ENCODE results near the gene LRSAM1.
A peak's percentile ranks its signal among the peaks of the same experiment; 100 is the strongest.

LRSAM1 gene

DNA sequence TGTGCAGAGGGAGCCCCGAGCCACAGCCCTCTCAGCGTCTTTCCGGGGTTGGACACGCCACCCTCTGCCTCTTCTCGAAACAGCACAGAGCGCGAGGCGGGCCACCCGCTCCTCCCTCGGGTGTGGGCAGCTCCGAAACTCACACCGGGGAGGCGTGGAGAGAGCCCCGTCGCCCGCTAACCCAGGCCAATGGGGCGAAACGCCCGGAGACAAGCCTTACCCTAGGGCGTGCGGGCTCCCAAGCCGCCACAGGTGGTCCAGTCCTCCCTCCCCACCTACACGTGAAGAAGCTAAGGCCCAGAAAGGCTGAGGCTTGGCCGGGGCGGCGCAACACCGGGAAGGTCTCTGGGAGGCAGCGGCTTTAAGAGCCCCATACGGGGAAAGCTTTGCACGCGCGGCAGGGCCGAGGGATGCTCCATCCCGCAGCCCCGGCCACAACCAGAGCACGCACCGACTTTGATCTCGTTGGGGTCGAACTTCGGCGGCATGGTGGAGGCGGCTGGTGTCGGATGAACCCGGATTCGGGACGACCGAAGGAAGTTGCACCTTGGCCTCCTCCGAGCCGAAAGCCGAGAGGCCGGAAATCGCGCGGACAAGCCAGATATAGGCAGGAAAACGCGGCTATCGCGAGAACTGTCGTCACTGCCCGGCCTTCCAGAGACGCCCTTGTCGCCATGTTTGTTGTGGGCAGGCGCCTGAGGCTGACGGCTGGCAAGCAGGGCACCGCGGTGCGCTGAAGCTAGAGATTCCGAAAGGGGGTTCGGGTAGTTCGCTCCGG, at the start of gene LRSAM1, which contains the start of gene RPL12:
LRSAM1 (plus strand) TSS at position 681 of the 778 bp plus-strand sequence. CDS start 3,018 bp downstream, outside the sequence.
RPL12 (minus strand) TSS at position 577 of the 778 bp plus-strand sequence; CDS start at position 488, 89 bp downstream.
- peak; percentile 89 for DNase-seq (ENCODE audit: low read depth)

- no peak for DNase-seq (ENCODE audit: low read depth)
Measured at GRCh38 chr9:127402401-127403090, 48.8 kb upstream of the LRSAM1 start.

GRCh38 chr9:127403507-127404192, 47.7 kb upstream of the LRSAM1 start:
- no peak for DNase-seq (ENCODE audit: low read depth)

DNA sequence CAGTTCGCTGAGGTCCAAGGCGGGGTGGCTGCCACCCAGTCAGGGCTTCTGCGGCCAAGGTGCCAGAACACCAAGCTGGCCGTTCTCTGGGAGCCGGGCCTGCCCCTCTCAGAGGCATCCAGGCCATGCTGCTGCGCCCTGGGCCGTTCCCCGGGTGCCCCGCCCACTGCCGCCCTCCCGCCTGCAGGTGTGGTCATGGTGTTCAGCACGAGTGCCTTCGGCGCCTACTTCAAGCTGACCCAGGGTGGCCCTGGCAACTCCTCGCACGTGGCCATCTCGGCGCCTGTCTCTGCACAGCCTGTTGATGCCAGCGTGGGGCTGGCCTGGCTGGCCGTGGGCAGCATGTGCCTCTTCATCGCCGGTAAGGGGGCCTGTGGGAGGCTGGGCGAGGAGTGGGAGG, 46.7 kb upstream of the LRSAM1 start:
- DNase-seq (ENCODE audit: low read depth) = no peak

- no peak for DNase-seq (ENCODE audit: low read depth)
Measured at GRCh38 chr9:127405344-127406125, 45.8 kb upstream of the LRSAM1 start.

DNA sequence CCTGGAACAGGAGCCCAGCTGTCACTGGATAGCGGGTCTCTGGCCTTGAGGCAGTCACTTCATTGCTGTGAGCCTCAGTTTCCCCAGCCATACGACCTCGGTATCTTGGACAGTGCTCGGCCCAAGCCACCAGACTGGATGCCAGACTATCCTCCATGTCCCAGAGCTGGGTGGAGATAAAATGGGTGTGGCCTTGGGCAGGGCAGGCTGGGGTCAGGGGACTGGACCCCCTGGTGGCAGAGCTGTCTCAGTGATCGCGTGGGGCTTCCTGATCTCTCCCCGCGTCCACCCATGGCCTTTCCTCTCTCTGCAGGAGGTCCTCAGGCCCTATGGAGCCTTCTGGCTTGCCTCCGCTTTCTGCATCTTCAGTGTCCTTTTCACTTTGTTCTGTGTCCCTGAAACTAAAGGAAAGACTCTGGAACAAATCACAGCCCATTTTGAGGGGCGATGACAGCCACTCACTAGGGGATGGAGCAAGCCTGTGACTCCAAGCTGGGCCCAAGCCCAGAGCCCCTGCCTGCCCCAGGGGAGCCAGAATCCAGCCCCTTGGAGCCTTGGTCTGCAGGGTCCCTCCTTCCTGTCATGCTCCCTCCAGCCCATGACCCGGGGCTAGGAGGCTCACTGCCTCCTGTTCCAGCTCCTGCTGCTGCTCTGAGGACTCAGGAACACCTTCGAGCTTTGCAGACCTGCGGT, 44.4 kb upstream of the LRSAM1 start:
- DNase-seq (ENCODE audit: low read depth) = no peak

GRCh38 chr9:127407492-127407843, 43.8 kb upstream of the LRSAM1 start:
- DNase-seq (ENCODE audit: low read depth) = no peak

DNA sequence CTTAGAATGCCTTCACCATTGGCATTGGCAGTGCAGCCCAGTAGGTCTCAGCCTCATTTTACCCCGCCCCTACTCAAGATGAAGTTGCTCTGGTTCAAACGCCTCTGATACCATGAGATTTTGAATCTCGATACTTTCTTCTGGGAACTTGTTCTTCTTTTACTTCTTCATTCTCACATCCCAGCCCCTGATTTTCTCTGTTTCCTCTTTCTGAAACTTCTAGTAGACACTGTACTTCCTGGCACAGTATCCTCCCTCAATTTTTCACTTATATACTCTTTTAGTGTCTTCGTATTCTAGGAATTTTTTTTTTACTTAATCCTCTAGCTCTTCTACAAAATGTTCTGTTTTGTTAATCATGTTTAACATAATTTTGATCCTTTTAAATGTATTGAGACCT, 40.2 kb upstream of the LRSAM1 start:
- DNase-seq (ENCODE audit: low read depth) = no peak

DNA sequence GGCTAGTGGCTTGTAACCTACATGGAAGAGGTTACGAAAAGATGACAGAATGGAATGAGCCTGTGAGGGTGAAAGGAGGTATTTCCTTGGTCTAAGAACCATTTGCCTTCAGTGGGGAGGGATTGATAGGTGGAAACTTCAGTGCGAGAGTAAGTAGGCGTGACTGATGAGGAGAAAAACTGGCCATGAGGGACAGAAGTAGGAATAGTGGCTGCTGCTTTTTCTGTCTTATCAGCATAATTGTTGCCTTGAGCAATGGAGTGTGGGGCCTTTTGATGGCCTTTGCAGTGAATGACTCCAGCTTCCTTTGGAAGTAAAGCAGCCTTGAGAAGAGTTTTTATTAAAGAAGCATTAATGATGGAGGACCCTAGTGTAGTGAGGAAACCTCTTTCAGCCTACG, 36.2 kb upstream of the LRSAM1 start:
- DNase-seq (ENCODE audit: low read depth) = no peak

- DNase-seq (ENCODE audit: low read depth) = no peak
Measured at GRCh38 chr9:127415657-127416056, 35.7 kb upstream of the LRSAM1 start.

DNA sequence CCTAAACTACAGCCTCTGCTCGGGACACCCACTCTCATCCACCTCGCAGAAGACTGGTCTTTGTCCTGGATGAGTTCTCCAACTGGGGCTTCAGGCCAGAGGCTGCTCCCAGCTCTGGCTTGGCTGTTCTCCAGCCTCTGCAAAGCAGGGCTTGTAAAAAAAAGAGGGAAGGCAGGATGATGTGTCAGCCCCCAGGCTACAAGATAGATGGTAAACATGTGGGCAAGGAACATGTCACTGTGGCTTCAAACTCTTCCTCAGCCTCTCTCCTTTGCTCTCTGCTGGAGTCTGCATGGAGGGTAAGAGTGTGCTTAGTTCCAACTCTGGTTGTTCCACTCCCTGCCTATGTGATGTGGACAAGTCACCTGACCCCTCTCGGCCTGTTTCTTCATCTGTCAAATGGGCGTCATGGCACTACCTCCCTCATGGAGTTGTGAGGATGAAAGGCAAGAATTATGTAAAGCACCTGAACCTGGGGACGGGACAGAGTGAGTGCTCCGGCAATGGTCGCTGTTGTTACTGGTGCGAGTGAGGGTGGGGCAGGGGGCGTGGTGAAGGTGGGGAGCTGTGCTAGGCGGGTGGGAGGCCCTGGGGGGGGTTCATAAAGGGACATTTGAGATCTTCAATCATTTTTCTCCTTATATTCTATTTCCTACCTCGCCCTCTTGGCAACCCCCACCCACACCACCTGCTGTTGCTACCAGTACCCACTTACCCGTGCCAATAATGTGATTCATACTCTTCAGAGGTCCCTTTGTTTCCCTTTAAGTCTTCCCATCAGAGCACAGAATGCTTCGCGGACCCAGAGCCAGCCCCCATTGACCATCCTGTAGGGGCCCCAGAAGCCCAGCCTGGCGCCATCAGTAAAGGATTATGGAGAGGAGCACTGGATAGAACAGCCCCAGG, 33.9 kb upstream of the LRSAM1 start:
- DNase-seq (ENCODE audit: low read depth) = peak; percentile 12

DNA sequence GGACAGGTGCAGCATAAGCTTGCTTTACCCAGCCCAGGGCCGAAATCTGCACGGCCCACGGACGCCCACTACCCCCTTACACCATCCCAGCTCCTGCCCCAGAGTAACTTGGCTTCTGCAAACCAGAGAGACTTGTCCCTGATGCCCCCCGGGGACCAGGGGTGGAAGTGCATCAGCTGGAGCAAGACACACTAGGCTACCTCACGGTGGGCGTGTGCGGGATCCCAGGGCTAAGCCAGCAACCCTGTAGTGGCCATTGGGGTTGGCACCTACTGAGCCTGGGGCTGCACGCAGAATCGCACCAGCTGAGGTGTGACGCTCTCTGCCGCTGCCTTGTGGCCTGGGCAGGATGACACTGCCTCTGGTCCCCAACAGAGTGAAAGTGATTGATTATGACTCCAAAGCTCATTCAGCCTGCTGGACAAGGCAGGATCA, 33.3 kb upstream of the LRSAM1 start:
- DNase-seq (ENCODE audit: low read depth) = peak; percentile 17

GRCh38 chr9:127419348-127419747, 32.0 kb upstream of the LRSAM1 start:
- DNase-seq (ENCODE audit: low read depth) = no peak

- no peak for DNase-seq (ENCODE audit: low read depth)
Measured at GRCh38 chr9:127421057-127421456, 30.3 kb upstream of the LRSAM1 start.

DNA sequence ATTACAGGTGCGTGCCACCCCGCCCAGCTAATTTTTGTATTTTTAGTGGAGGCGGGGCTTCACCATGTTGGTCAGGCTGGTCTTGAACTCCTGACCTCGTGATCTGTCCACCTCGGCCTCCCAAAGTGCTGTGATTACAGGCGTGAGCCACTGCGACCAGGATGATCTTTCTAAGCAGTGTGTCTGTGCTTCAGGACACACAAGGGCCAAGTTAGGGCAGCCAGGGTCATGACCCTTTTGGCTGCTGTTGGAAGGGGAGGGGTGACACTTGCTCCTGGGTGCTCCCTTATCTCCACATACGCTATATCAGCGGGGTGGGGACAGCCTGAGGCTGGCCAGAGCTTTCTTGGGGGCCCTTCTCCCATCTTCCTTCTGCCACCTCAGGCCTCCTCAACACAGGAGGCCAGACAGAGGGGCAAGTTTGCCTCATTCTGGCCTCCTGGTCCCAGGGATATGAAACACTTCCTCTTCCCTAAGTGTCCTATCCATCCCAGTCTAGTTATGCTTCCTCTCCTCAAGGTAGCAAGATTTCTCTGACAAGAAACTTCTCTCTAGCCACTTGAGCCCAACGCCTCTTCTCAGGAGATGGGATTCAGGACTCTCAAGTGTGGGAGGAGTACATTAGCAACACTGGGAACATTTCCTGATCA, 29.1 kb upstream of the LRSAM1 start:
- no peak for DNase-seq (ENCODE audit: low read depth)

- no peak for DNase-seq (ENCODE audit: low read depth)
Measured at GRCh38 chr9:127422787-127423186, 28.5 kb upstream of the LRSAM1 start.

GRCh38 chr9:127423476-127423933, 27.8 kb upstream of the LRSAM1 start:
- DNase-seq (ENCODE audit: low read depth) = no peak

- peak; percentile 94 for DNase-seq (ENCODE audit: low read depth)
Measured at GRCh38 chr9:127423934-127424675, 27.2 kb upstream of the LRSAM1 start, which contains the start of gene ZNF79. TSS of gene ZNF79 (plus strand) at chr9:127424382. CDS start at chr9:127424788, 406 bp downstream.

DNA sequence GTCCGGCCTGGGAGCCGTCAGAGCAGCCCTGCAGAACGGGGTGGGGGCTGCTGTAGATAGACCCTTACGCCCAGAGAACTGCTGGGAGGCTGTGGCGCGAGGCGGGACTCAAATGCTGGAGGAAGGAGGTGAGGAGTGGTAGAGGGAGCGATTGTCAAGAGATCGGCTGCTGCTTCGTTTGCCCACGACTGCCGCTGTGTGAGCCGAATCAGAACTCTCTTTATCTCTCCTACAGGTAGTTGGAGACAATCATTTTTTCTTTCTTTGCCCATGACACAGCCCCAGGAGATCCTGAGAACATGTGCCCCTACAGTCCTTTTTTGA, 26.7 kb upstream of the LRSAM1 start:
- DNase-seq (ENCODE audit: low read depth) = peak; percentile 24

Measured in iris pigment epithelial cell (primary cell).